Myocyte (in vitro differentiated cells): ENCODE data around the gene EXOC6. TPM values are rescaled to one million over a fixed set of nuclear protein-coding genes. Genes with fewer than 3 reads are reported as not detected.

ENCODE experiments used
- DNase-seq: peaks from one replicate; pipeline ENCODE4 v3.0.0-alpha.2; 2012; ENCODE audit warnings: low read depth
- polyA plus RNA-seq: library from polyadenylated mRNA; unstranded; fragments of >200 nt; gene quantifications from one replicate; pipeline ENCODE4 v1.2.1, GENCODE V29; 2012; ENCODE audit warnings: missing spikeins
- total RNA-seq: library from RNA; depleted of rRNA; stranded (reverse); fragments of >200 nt; gene quantifications from 2 replicates; pipeline ENCODE4 v1.2.3, GENCODE V29; 2014

Gene EXOC6
- 16.1 and 40.7 TPM in 2 replicates for total RNA-seq
- 4.6 TPM for polyA plus RNA-seq

DNA sequence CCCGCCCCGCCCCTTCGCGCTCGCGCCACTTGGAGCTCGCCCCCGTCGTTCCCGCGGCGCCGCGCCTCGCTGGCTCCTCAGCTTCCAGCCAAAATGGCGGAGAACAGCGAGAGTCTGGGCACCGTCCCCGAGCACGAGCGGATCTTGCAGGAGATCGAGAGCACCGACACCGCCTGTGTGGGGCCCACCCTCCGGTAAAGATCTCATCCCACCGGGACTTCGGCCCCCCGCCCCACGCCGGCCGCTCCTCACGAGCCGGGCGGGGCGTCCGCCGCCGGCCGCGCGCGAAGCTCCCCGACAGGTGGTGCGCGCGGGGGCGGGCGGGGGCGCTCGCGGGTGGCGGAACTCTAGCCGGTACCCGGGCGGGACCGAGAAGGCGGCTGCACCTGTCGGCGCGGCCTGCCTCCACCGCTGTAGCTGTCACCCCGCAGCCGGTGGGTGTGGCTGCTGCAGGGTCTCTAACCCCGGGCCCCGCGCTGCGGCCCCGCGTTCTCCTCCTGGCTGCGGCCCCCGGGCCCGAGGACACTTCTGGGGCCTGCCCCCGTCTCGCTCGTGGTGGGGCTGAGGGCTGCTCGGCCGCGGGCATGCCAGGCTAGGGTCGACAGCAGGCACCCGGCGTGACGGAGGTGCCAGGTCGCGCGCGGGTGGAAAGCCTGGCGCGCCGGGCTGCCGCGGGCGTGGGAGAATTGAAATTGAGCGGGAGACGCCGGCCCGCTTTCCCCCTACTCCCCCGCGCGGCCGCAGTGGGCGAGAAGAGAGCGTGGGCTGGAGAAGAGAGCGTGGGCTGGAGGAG, at the start of gene EXOC6:
Gene EXOC6, plus strand, starts transcription at position 80 of the 793 bp plus-strand sequence. Its CDS starts 14 bp downstream, at position 94.
- peak; percentile 86 for DNase-seq

DNA sequence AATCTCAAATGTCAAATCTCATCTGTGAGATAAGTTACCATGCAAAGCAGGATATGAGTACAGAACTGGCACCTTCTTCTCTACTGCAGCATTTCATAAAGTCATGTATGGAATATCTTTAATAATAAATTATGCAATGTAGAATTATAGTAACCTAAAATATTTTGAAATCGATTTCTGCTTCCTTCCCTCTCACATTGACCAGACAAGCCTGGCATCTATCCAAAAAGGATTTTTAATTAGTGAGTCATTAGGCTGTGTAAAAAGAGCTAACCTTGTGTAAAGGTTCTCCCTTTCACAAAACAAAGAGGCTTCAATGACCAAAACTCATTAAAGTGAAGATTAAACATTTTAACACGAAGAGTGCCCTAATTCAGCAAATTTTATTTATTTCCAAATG, 48.8 kb upstream of the EXOC6 start:
- no peak for DNase-seq

DNA sequence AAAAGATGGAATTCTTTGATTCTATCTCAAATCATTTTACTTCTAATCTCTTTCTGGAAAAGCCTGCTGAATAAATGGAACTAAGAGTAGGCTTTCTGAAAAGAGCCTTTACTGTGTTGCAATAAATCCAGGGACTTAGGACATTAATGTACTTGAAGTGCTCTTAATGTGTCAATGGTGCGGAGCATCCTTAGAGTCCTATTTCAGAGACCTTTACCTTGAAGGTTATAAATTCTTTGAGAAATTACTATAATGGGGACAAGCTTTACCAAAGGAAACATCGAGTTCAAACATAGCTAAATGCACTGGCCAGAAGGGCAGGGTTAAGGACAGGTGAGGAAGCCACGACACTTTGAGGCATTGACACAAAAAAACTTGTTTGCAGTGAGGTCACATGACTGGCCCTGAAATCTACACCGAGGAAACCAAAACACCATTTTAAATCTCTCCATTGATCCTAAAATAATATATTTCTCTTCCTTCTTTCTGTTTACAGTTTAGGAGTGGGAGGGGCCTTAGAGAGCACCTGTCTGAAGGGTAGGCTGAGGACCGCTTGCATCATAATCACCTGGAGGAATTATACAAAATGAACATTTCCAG, 48.1 kb upstream of the EXOC6 start:
- DNase-seq = no peak

DNA sequence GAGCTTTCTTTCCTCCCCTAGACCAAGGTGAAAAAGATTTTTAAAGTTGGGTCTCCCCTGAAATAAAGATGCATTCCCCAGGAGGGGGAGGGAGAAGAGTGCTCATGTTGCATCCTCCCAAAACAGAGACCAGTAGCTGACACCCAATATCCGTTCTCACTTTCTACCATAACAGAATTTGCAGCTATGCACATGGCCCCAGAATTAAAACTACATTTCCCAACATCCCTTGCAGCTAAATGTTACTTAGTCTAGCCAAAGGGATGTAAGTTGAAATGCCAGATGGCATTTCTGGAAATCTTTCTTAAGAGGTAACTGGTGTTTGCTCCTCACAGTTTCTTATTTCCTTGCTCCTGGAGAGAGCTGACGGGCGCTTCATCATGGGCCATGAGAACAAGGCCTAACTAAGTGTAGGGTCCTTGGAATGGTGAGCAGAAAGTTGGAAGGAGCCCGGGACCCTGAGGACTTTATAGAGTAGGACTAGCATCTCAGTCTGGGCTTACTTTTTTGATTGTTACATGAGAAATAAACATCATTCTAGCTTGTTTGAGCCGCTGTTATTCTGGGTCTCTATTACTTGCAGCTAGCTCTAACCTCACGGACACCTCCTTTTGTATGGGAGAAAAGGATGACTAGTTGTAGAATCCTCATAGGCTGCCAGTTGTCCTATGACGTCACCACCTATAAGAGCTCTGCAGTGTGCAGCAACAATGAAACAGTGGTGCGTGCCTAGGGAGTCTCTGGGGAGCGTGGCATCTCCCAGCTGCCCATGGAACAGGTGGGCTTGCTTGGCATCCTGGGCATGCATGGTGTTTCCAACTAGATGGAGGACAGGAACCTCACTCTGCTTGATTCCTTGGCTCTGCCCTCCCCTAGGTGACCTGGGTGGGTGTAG, 46.1 kb upstream of the EXOC6 start:
- peak; percentile 97 for DNase-seq

DNA sequence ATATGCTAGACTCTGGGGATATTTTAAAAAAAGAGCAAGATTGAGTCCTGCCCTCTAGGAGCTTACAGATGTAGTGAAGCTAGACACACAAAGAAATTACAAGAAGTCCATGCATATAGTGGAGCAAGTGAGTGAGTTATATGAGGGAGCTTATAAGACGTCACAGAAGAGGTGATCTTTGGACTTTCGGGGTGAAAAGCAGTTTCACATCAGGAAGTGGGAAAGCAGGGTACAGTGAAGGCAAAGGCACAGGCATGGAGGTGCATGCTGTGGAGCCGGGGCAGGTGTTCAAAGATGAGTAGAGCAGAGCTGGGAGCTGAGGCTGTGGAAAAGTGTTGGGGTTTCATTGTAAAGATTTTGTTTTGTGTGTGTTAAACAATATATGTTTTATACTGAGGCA, 38.5 kb upstream of the EXOC6 start:
- DNase-seq = no peak

GRCh38 chr10:92810934-92811532, 37.3 kb upstream of the EXOC6 start:
- no peak for DNase-seq

DNA sequence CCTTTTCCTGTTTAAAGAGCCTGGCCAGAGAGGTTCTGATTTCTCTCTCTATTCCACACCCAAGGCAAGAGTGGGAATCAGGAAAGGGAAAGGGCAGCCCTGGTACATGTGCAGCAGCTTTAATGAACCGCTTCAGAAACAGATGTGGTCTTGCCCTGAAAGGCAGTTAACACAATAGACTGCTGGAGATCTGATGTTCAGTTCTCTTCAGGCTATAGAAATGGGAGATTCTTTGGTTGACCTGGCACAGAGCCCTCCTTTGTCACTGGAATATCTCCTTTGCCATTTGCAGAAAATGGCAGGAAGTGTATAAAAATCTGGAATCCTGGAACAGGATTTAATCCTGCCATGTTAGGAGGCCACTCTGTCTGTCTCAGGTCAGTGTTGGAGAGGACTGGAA, 36.3 kb upstream of the EXOC6 start:
- no peak for DNase-seq

- no peak for DNase-seq
Observed at GRCh38 chr10:92813979-92814378, 34.3 kb upstream of the EXOC6 start.

- DNase-seq = no peak
Observed at GRCh38 chr10:92814790-92815189, 33.5 kb upstream of the EXOC6 start.

DNA sequence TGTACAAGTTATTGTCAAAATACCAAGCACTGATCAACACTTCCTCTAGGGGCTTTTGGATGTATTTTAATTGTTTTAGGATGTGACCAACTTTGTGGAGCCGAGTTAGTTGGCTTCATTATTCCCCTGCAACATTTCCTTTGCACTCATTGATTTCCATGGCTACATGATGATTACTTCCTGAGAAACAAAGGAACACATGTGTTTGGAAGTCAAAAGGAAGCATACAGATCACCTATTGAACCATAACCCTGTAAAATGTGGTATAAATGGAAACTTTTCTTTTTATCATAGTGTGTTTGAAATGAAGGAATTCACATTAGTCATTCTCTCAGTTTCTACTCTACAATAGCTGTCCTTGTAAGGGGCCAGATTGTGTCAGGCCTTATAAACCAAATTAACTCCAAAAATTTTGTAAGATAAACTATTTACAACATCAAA, 32.2 kb upstream of the EXOC6 start:
- DNase-seq = no peak

DNA sequence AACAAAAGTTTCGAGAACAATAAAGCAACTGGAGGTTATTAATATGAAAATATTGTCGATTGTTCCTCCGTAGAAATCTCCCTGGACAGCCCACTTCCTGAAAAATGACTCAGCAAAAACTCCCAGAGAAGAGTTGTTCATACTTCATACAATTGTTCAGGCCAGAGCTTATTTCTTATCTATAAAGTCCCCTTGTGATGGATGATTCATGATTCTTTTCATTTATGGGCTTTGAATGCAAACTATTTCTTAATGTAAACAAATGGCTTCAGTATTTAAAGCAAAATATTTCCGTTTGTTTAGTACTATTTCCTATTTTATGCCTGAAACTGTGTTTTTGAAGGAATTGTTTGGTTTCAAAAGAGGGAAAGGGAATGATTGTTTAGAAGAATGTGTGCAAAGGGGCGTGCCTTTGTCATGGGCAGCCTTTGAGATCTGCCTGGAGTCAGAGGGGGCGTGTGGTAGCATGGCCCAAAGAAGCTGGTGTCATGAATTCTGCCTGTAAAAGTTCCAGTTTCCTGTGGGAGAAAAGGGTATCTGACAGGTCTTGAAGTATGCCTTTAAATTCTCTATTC, 26.2 kb upstream of the EXOC6 start:
- DNase-seq = peak; percentile 47

GRCh38 chr10:92822964-92823363, 25.4 kb upstream of the EXOC6 start:
- no peak for DNase-seq

- no peak for DNase-seq
Observed at GRCh38 chr10:92826061-92826460, 22.3 kb upstream of the EXOC6 start.

DNA sequence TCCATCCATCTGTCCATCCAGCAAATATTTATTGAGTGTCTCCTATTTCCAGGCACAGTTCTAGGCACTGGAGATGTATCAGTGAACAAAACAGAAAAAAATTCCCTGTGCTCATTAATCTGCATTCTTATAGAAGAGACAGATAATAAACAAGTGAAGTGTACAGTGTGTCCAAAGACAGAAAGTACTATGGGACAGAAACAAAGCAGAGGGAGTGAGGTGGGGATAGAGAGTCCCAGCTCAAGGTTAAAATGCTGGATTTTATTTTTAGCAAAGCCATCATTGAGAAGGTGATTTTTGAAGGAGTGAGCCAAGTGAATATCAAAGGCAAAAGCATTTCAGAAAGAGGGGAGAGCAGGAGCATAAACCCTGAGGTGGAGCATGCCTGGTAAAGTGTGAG, 21.8 kb upstream of the EXOC6 start:
- no peak for DNase-seq

- no peak for DNase-seq
Observed at GRCh38 chr10:92829042-92829785, 19.1 kb upstream of the EXOC6 start.

DNA sequence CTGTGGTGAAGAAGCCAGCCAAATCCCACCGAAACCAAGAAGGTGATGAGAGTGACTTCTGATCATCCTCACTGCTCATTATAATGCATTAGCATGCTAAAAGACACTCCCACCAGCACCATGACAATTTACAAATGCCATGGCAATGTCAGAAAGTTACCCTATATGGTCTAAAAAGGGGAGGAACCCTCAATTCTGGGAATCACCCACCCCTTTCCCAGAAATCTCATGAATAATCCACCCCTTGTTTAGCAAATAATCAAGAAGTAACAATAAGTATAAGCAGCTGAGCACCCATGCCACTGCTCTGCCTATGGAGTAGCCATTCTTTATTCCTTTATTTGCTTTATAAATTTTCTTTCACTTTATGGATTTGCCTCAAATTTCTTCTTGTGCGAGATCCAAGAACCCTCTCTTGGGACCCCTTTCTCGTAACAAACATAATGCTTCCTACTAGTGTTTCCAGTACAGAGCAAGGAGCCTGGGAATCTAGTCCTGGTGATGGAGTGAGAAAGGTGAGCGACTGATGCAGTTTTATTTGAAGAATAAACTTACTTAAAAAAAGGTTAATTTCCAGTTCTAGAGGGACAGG, 18.4 kb upstream of the EXOC6 start:
- DNase-seq = no peak

- DNase-seq = no peak
Observed at GRCh38 chr10:92830478-92831389, 17.6 kb upstream of the EXOC6 start.

DNA sequence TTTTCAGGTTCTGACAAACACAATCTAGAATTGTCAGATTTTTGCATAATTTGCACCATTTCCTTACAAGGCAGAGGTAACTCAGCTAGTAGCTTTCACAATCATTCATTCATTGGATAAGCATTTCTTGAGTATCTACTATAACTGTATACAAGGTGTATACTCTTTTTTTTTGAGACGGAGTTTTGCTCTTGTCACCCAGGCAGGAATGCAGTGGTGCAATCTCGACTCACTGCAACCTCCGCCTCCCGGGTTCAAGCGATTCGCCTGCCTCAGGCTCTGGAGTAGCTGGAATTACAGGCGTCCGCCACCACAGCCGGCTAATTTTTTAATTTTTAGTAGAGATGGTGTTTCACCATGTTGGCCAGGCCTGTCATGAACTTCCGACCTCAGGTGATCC, 16.2 kb upstream of the EXOC6 start:
- DNase-seq = no peak
